Right kidney (tissue), 1 donor: ENCODE data around the gene SHC2.

Experiments used
- DNase-seq: peaks from one replicate; pipeline ENCODE4 v3.0.0-alpha.2; 2016

SHC2 gene

GRCh38 chr19:373391-374182 is 87.2 kb downstream of the SHC2 start:
- DNase-seq = no peak

- DNase-seq = no peak
Observed at GRCh38 chr19:372306-372890, 88.4 kb downstream of the SHC2 start.

DNA sequence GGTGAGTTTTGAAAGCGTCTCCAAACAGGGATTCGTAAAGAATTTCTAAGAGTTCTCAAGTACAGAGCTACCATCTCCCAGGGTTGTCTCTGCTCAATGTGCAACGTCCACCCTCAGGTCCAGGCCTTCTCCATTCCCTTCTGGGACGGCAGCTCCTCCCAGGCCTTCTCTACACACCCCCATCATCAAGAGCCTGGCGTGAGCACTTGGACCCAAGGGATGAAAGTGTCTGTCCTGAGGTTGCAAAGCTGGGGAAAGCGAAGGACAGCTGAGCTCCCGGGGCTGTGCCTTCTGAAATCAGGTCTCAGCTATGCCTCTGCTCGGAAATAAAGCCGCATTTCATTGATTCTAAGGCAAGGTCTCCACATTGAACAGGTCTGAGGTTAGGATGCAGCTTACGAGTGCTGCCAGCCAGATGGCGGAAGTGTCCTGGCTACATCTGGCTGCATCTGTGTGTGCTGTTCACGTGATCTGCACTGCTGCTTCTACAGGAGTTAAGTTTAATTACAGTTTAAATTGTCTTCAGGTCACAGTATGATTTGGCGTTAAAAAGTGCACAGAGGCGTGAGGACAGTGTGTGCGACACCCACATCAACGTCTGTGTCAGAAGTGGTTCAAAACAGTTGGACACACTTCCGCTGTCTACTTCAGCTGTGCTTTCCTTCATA is 89.2 kb downstream of the SHC2 start:
- no peak for DNase-seq

DNA sequence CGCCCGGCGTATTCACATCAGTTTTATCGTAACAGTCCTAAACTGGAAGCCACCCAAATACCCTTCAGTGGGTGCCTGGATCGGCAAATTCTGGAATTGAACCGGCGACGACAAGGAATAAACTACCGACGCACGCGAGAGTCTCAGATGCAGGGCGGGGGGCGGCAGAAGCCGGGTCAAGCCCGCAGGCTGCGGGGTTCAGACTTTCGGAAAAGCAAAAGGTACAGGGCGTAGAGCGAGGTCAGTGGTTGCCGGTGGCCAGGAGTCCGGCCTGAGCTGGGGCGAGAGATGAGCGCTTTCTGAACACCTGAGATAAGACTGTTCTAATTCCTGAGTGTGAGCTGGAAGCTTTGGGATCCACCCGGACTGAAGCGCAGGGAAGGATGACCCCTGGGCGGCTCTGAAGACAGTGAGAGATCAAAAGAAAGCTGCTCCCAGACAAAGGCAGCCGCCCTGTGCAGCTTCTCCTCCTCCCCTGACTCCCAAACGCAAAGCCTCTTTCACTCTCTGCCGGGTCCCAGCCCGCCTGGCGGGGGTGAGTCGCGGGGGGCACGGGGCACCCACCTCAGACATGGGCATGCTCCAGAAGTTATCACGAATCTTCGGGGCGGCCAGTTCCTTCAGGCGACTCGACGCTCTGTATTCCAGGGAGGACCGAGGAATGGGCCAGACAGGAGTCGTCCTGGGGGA is 90.0 kb downstream of the SHC2 start:
- DNase-seq = no peak

DNA sequence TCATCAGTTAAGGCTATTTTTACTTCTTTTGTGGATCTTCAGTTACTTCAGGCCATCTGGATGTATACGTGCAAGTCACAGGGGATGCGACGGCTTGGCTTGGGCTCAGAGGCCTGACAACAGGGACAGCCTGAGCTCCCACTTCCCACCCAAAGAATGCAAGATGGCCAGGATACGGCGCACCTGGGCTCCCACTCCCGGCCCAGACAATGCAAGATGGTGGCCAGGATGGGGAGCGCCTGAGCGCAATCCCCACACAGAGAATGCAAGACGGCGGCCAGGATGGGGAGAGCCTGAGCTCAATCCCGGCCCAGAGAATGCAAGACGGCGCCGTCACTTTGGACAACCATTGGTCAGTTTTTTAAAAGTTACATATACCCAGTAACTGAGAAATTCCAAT is 91.0 kb downstream of the SHC2 start:
- no peak for DNase-seq

GRCh38 chr19:369256-369655 is 91.6 kb downstream of the SHC2 start:
- DNase-seq = no peak

GRCh38 chr19:368630-369024 is 92.2 kb downstream of the SHC2 start:
- DNase-seq = no peak

DNA sequence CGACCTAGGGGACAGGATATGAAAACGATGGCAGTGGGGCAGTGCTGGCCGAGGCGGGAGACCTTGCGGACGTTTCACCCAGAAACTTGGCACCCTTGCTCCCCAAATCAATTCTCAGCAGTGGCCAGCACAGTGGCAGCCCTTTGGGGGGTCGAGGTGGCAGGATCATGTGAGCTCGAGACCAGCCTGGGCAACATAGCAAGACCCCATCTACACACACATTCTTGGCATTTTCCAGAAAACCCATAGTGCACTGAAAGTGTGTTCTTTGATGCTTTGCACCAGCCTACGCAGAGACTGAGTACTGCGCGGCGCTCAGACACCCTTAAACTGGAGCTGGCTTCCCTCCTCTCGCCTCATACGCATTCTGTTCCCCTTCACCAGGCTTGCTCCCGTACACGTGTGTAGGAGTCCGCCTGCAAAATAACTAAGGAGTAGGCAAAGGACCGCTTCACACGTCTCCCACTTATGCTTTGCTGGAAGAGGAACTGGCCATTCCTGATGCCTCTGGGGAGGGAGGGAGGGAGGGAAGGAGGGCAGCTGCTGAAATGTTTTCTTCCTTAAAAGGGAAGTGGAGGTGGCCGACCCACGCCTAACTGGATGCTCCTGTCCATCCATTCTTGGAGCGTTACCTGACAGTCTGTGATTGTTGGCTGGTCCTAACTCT is 92.7 kb downstream of the SHC2 start:
- DNase-seq = peak; percentile 41

DNA sequence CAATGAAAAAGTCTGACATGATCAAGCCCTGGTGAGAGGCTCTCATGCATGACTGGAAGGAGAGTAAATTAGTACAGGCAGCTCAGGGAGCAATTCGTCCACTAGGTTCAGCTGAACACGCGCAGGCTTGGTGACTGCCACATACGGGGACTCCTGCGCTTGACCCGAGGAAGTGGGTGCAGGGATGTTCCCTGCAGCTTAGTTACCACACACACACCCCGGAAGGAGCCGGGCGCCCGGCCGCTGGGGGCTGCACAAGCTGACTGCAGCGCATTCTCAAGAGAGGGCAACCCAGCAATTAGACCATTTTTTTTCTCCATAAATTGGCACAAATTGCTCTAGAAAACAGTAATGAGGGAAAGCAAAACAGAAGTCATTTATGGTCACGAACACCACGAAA is 93.3 kb downstream of the SHC2 start:
- DNase-seq = no peak

- no peak for DNase-seq
Observed at GRCh38 chr19:366951-367350, 93.9 kb downstream of the SHC2 start.
